ENCODE measurements around the gene ZNF766.
A peak's percentile ranks its signal among the peaks of the same experiment; 100 is the strongest.
"Not testable (repeated sequence)": the region's sequence is repeated elsewhere in the genome, so short reads cannot be mapped to it uniquely, and the experiment has no call there.

The ZNF766 gene

DNA sequence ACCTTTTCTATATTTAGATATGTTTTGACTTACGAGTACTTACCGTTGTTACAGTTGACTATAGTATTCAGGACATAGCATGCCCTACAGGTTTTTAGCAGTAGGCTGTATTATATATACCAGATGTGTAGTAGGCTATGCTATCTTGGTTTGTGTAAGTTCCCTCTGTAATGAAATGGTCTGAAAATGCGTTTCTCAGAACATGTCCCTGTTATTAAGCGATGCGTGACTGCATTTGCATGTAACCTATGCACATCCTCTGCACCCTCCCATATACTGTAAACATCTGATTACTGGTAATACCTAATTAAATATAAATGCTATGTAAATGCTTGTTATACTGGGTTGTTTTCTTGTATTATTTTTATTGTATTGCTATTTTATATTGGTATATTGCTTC is 6.6 kb downstream of the ZNF766 start:
- no peak for DNase-seq (ENCODE audit: low spot score)

DNA sequence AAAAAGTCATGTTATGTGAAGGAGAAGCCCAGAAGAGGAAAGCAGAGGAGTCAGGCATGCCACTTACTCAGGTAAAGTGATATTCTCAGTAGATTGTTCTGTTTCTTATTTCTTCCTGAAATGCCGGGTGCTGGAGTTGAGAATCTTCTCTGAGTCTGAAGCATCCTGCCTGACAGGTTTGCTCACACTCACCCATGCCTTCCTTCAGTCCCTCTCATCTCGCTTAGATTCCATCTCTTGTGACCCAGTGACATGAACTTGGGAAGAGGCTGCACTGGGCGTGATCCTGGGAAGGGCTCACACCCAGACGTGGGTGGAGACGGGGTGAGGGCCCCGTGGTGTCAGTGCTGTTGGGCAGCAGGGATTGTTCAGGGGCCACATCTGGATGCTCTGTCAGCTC is 8.1 kb downstream of the ZNF766 start:
- no peak for DNase-seq (ENCODE audit: low spot score)

DNA sequence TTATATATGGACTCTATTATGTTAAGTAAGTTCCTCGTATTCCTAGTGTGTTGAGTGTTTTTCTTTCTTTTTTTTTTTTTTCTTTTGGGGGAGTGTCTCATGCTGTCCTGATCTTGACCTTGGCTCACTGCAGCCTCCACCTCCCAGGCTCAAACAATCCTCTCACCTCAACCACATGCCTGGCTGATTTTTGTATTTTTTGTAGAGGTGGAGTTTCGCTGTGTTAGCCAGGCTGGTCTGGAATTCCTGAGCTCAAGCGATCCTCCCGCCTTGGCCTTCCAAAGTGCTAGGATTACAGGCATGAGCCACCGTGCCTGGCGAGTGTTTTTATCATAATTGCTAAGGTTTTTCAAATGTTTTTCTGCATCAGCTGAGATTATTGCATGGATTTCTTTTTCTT is 16.9 kb downstream of the ZNF766 start:
- no peak for DNase-seq (ENCODE audit: low spot score)

DNA sequence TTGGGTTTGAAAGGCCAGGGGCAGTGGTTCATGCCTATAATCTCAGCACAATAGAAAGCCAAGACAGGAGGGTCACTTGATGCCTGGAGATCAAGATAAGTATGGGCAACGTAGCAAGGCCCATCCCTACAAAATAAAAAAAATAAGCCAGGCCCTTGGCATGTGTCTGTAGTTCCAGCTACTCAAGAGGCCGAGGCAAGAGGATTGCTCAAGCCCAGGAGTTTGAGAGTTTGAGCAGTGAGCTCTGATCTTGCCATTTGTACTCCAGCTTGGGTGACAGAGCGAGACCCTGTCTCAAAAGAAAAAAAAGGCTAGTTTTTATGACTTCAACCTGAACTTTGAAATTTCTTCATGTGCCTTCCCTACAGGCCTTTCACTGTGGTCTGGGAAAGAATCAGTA is 22.4 kb downstream of the ZNF766 start:
- no peak for DNase-seq (ENCODE audit: low spot score)

DNA sequence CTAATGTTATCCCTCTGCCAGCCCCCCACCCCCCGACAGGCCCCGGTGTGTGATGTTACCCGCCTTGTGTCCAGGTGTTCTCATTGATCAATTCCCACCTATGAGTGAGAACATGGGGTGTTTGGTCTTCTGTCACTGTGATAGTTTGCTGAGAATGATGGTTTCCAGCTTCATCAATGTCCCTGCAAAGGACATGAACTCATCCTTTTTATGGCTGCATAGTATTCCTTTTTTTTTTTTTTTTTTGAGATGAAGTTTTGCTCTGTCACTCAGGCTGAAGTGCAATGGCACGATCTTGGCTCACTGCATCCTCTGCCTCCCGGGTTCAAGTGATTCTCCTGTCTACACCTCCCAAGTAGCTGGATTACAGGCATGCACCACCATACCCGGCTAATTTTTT is 23.6 kb downstream of the ZNF766 start:
- not testable (repeated sequence) for DNase-seq (ENCODE audit: low spot score)

DNA sequence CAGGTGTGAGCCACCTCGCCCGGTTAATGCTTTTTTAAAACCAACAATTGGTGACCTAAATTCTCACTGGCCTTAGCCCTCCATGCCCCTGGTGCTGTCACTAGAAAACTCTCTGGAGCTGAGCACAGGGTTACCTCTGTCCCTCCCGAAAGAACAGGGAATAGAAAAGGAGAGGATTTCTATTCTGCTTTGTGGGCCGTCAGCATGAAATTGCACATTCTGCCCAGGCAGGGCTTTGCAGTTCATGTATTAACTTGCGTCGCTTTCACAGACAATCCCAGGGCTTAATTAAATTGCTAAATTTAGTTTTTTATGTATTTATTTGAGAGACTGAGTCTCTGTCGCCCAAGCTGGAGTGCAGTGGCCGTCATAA is 27.0 kb downstream of the ZNF766 start:
- peak; percentile 19 for DNase-seq (ENCODE audit: low spot score)

DNA sequence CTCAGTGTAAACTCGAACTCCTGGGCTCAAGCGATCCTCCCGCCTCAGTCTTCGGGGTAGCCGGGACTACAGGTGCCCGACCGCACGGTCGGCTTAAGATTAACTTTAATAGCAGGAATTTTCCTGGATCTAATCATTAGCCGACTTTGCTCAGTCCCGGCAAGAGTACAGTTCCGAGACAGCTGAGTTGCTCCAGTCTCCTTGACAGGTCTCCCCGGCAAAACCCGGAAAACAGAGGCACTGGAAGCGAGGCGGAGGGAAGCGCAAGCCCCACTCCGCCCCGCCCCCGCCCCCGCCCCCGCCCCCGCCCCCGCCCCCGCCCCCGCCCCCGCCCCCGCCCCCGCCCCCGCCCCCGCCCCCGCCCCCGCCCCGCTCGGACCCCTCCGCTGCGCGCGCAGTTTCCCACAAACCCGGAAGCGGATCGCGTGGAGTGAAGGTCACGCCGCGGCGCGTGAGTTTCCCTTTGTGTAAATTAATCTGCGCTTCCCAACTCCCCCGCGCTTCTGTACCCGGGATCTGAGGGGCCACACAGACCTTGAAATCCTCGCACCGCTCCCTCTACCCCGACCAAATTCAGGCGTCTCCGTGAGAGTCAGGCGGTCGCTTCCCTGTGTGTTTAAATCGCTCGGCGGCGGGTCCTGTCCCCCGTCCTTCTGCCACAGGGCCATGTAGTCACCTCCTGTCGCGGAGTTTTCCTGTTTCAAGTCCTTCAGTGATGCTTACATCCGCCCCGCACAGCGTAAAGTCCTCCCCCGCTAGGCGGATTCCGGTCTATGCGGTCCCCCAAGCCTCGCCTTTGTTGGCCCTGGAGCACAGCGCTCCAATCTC is 27.6 kb downstream of the ZNF766 start, which contains the start of gene ZNF480:
Gene ZNF480 (plus strand): TSS at position 397 of the 828 bp plus-strand sequence. CDS start 3,244 bp downstream, outside the sequence.
- DNase-seq (ENCODE audit: low spot score): peak; percentile 78

DNA sequence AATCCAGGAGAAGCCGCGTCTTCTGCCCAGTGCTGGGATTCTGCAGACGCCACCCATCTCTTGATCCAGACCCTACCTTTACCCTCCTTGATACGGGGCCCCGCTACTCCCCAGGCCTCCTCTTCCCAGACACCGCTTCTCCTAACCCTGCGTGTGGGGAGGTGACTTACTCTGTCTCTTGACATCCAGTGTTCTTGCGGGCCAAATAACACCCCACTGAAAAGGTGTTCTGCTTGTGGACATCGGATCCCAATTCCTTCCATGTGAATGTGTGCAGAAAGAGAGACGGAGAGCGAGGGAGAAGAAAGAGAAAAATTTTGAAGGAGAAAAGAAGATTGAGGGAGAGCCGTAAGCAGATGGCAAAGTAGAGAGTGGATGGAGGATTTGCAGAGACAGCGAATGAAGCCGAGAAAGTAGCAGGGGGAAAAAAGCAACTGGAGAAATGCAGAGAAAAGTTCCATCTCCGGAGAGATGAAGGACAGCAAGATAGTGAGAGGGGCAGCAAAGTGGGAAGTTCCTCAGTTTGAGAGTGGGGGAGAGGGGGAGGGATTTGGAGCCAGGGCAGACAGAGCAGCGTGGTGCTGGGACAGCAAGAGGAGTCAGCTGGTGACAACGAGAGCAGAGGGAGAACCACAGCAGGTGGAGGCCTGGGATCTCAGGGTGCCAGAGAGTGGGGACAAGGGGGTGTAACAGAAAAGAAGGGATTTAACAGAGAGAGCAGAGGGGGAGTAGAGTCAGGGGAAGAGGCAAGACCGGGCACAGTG is 28.4 kb downstream of the ZNF766 start:
- no peak for DNase-seq (ENCODE audit: low spot score)

DNA sequence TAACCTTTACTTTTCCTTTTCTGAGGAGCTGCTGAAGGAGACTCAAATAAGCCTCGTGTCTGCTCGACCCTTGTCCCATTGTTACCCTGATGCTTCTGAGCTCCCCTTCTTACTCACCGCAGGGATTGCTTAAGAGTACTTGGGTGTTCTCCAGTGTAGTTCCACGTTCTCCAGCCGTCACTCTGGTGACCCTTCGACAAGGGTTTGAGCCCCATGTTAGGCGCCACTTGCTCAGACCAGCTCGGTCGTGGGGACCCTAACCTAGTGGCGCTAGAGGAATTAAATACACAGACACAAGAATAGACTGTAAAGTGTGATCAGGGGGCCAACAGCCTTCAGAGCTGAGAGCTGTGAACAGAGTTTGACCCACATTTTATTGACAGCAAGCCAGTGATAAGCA is 37.9 kb downstream of the ZNF766 start:
- DNase-seq (ENCODE audit: low spot score): no peak

DNA sequence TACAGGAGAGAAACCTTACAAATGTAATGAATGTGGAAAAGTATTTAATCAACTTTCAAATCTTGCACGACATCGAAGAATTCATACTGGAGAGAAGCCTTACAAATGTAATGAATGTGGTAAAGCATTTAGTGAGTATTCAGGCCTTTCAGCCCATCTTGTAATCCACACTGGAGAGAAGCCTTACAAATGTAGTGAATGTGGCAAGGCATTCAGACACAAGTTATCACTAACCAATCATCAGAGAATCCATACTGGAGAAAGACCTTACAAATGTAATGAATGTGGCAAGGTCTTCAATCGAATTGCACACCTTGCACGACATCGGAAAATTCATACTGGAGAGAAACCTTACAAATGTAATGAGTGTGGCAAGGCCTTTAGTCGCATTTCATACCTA is 53.0 kb downstream of the ZNF766 start:
- no peak for DNase-seq (ENCODE audit: low spot score)

DNA sequence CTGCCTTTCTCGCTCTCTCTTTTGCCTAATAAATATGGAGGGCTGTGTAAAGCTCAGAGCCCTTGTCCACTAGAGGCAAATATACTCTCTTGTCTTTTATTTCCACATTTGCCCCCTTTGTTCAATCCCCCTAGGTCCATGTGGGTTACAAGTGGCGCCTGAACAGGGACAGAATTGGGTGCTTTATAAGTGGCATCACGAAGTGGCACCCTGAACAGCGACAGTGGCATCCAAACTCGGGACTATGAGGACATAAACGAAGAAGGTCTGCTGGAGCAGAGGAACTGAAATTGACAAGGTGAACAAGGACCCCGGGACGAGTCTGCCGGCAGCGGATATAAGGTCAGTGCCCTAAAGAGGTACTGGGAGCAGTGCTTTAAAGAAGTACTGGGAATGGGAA is 62.4 kb downstream of the ZNF766 start:
- DNase-seq (ENCODE audit: low spot score): no peak

DNA sequence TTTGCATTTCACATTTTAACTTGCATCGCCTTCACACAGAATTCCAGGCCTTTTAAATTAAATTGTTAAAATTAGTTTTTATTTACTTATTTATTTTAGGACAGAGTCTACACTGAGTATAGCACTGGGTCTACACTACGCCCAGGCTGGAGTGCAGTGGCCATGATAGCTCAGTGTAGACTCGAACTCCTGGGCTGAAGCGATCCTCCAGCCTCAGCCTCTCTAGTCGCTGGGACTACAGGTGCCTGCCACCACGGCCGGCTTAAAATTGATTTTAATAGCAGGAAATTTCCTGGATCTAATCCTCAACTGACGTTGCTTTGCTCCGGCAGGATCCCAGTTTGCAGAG is 66.4 kb downstream of the ZNF766 start:
- DNase-seq (ENCODE audit: low spot score): no peak

DNA sequence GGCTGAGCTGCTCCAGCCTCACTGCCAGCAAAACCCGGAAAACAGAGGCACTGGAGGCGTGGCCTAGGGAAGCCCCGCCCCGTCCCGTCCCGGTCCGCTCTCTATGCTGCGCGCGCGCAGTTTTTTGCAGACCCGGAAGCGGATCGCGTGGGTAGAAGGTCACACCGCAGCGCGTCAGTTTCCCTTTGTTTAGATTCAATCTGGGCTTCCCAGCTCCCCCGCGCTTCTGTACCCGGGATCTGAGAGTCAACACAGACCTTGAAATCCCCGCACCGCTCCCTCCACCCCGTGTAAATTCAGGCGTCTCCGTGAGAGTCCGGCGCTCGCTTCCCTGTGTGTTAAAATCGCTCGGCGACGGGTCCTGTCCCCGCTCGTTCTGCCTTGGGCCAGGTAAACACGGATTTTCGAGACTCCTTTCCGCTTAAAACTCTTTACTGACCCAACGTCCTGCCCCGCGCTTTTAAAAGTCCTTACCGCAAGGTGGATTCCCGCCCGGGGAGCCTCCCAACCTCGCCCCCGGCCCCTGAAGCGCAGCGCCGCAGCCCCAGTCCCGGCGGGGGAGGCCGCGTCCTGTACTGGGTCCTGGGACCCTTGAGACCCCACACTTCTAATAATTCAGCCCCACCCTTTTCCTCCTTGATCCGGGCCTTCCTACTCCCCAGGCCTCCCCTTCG is 66.9 kb downstream of the ZNF766 start, which contains the start of gene ZNF610:
Gene ZNF610 (plus strand): TSS at position 127 of the 674 bp plus-strand sequence. CDS start 12,930 bp downstream, outside the sequence.
- peak; percentile 33 for DNase-seq (ENCODE audit: low spot score)

DNA sequence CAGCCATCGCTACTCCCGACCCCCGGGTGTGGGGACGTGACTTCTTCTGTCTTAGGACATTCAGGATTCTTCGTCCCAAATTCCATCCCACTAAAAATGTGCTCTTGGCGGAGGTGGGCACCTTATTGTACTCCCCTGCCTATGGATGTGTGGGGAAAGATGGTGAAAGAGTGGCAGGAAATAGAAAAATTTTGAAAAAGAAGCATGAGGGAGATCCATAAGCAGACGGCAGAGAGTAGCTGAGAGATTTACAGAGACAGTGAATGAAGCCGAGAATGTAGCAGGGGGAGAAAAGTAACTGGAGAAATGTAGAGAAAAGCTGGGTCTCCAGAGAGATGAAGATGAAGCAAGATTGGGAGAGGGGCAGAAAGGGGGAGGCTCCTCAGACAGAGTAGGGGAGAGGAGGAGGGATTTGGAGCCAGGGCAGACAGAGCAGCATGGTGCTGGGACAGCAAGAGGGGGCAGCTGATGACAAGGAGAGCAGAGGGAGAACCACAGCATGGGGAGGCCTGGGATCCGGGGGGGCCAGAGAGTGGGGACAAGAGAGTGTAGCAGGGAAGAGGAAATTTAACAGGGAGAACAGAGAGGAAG is 67.5 kb downstream of the ZNF766 start:
- DNase-seq (ENCODE audit: low spot score): no peak

DNA sequence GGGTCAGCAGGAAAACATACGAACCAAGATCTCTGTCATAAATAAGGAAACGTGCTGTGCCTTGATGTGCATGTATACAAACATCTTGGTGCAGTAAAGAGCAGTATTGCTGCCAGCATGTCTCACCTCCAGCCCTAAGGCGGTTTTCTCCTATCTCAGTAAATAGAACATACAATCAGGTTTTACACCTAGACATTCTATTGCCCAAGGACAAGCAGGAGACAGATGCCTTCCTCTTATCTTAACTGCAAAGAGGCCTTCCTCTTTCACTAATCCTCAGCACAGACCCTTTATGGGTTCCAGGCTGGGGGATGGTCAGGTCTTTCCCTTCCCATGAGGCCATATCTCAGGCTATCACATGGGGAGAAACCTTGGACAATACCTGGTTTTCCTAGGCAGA is 69.6 kb downstream of the ZNF766 start:
- DNase-seq (ENCODE audit: low spot score): not testable (repeated sequence)

DNA sequence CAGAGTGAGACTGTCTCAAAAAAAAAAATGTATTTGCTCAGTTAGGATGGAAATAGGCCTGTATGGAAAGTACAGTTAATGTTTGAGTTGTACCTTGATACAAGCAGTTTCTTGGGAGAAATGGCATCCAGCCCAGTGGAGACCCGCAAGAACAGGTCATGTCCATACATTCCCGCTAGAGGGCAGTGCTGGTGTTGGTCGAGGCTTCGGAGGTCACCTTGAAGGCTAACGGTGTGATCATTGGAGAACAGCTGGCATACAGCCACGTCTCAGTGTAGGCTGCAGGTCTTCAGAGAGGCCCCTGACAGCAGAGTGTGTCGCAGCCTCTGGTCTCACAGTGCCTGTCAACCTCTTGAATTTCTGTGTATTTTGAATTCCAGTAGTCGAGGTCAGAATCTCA is 74.2 kb downstream of the ZNF766 start:
- DNase-seq (ENCODE audit: low spot score): peak; percentile 33

DNA sequence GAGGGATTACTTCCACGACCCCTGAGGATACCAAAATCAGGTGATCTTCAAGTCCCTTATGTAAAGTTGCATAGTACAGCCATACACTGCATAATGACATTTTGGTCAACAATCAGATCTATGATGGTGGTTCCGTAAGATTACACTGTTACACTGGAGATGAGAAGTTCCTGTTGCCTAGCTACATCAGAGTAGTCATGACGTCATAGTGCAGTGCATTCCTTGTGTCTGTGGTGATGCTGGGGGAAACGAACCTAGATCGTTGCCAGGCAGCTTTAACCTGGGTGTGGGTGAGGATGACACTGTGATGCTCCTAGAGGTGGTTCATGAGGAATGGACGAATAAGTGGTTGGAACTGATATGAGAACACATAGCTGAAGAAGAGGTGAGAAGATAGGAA is 75.8 kb downstream of the ZNF766 start:
- no peak for DNase-seq (ENCODE audit: low spot score)

Measured in SW480 (cell line).